GM06990 (cell line): Measurements from ENCODE around the gene ELMO1.

Experiments
- DNase-seq: peaks from one replicate; pipeline ENCODE4 v3.0.0-alpha.2; 2011; ENCODE audit not compliant: insufficient read length; ENCODE audit errors: extremely low read depth
- H3K27me3 ChIP-seq: replicated peaks from 2 replicates; pipeline ENCODE4 v1.6.0; 2011; ENCODE audit warnings: low read length; ENCODE audit not compliant: control insufficient read depth, insufficient read depth
- H3K36me3 ChIP-seq: 2 replicates; pipeline ENCODE4 v1.5.1; 2011; ENCODE audit warnings: low read length; ENCODE audit not compliant: control insufficient read depth, insufficient read depth
- H3K4me3 ChIP-seq: replicated peaks from 2 replicates; pipeline ENCODE4 v1.5.1; 2011; ENCODE audit warnings: low read depth, mild to moderate bottlenecking, control low read depth, low read length
- TF ChIP-seq, protein P1 (sequence below): IDR thresholded peaks from 2 replicates; pipeline ENCODE4 v1.5.1; 2011; ENCODE audit warnings: low read length, control low read depth, mild to moderate bottlenecking, inconsistent platforms; ENCODE audit not compliant: insufficient read depth, poor library complexity, severe bottlenecking

Gene ELMO1

DNA sequence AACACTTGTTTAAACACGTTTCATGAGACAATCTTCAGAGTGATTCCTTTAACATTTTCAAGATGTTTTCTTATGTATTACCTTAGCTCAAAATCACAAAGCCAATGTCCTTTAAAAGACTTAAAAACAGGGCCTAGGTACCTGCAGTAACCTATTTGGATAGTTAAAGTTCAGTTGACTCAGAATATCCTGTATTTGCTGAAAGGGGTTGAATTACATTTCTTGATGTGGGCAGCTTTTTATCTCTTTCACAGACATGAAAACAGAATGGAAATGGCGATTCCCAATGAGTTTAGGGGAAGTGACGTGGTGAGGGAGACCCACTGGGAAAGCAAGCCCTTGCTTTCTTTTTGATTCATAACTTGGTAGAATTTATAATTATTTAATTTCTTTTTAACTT lies 400.0 kb downstream of the ELMO1 start:
- TF ChIP-seq, protein P1, sequence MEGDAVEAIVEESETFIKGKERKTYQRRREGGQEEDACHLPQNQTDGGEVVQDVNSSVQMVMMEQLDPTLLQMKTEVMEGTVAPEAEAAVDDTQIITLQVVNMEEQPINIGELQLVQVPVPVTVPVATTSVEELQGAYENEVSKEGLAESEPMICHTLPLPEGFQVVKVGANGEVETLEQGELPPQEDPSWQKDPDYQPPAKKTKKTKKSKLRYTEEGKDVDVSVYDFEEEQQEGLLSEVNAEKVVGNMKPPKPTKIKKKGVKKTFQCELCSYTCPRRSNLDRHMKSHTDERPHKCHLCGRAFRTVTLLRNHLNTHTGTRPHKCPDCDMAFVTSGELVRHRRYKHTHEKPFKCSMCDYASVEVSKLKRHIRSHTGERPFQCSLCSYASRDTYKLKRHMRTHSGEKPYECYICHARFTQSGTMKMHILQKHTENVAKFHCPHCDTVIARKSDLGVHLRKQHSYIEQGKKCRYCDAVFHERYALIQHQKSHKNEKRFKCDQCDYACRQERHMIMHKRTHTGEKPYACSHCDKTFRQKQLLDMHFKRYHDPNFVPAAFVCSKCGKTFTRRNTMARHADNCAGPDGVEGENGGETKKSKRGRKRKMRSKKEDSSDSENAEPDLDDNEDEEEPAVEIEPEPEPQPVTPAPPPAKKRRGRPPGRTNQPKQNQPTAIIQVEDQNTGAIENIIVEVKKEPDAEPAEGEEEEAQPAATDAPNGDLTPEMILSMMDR = no peak
- no peak for DNase-seq
- H3K27me3 ChIP-seq = no peaks in the 10 kb centered on the region
- no peak overlapping the region for H3K4me3 ChIP-seq
- no peaks in the 10 kb centered on the region for H3K36me3 ChIP-seq

DNA sequence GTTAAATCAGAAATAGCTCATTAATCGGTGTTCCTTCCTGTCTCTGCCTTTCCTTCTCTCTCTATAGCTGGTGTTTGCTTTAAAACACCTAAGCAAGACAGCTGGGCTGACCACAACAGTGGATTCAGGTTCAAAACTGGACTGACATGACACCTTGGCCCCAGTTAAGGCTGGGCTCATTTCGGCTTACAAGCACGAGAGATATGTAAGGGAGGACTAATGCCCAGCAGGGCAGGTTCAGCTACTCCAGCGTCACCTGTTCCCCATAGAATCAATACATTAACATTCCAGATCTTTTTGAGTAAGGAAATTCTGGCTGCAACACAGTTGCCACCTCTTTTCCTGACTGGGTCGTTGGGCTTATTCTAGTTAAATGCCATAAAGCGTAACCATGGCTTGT lies 401.4 kb downstream of the ELMO1 start:
- TF ChIP-seq, protein P1 = no peak
- DNase-seq = no peak
- Histone ChIP-seq H3K36me3 (no peaks in the 10 kb centered on the region), H3K27me3 (no peaks in the 10 kb centered on the region), H3K4me3 (no peak overlapping the region)

DNA sequence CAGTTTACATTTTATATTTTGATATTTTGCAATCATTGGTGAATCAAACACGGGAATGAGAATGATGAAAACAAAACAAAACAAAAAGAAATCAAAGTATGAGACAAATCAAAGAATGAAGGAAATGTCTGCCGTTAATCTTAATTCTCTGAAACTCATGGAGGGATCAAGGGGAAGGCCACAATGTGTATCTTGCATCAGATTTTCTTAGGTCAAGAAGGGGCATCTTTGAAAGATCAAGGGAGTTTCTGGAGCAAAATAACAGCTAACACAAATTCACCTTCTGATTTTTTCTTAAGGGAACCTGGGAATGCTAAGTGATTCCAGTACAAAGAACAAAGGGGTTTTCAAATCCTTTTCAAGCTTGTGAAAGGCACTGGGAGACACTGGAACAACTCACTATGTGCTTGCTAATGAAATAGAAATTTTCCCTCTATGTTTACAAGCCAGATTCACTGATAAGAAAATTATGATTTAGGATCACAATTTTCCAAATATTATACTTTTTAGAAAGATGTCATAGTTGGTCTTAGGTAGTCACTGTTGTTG lies 402.1 kb downstream of the ELMO1 start:
- no peak for DNase-seq
- no peak overlapping the region for H3K4me3 ChIP-seq
- no peaks in the 10 kb centered on the region for H3K36me3 ChIP-seq
- TF ChIP-seq, protein P1 = no peak
- no peaks in the 10 kb centered on the region for H3K27me3 ChIP-seq

DNA sequence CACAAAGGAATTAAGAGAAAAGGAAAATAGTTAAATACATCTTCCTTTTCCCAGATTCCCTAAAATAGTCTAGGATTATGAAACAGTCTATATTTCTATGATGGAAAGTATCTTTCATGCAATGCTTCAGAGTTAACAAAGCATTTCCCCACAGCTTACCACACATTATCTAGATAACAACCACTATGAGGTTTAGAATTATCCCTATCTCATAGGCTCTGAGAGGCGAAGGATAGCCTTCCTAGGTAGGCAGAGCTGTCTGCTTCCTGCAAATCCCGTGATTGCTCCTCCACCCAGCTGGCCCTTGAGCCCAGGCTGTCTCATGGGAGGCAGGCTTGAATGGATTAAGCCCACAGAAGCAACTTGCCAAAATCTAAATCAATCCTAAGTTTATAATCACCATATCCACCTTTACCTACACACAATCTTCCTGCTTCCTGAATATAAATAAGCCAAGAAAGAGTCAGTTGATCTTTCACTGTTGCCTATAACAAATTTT lies 402.9 kb downstream of the ELMO1 start:
- TF ChIP-seq, protein P1 = no peak
- DNase-seq = no peak
- H3K36me3 ChIP-seq = no peaks in the 10 kb centered on the region
- H3K4me3 ChIP-seq = no peak overlapping the region
- no peaks in the 10 kb centered on the region for H3K27me3 ChIP-seq

DNA sequence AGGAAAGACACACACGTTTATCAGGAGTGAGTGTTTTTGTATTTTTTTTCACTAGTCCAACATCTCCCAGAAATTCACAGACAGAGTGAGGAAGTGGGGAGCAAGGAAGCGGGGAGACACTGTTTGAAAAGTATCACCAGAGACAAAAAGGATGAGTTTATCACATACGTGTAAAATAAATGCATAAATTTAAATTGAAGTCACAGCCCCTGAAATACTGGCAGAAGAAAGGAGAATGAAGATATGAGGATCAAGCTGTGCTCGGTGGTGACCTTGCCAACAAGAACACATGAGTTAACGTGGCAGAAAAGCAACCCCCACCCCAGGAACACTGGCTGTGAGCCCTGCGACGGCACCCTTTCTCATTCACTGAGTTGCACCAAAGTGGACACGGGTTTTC lies 407.2 kb downstream of the ELMO1 start:
- no peaks in the 10 kb centered on the region for H3K27me3 ChIP-seq
- no peak for DNase-seq
- TF ChIP-seq, protein P1 = no peak
- H3K36me3 ChIP-seq = no peaks in the 10 kb centered on the region
- H3K4me3 ChIP-seq = no peak overlapping the region

DNA sequence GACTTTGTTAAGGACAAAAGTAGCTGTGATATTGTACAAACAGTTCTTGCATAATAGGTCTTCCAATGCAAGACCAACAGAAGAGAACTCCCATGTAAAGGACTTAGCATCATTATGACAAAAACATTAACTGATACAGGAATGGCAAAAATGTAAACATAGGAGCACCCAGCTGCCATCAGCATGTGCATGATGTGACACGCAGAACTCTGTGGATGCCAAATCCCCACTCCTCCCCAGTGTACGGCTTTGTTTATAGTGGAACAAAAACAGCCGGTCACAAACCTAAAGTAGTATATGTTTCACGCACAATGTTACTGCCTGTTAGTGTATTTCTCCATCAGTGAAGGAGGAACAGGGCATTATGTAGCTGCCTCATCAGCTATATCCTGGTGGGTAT lies 408.3 kb downstream of the ELMO1 start:
- Histone ChIP-seq H3K27me3 (no peaks in the 10 kb centered on the region), H3K36me3 (no peaks in the 10 kb centered on the region), H3K4me3 (no peak overlapping the region)
- no peak for DNase-seq
- TF ChIP-seq, protein P1 = no peak
